Hematopoietic multipotent progenitor cell treated with erythropoietin and hydrocortisone succinate and interleukin-3 and kit ligand, for 15 days (in vitro differentiated cells): Measurements from ENCODE around the gene CCDC12.
A peak's percentile ranks its signal among the peaks of the same experiment; 100 is the strongest.

Source experiments
- DNase-seq: peaks from one replicate; pipeline ENCODE4 v3.0.0-alpha.2; 2015; ENCODE audit warnings: low spot score

The CCDC12 gene

GRCh38 chr3:46935989-46936558 lies 40.5 kb downstream of the CCDC12 start:
- no peak for DNase-seq

DNA sequence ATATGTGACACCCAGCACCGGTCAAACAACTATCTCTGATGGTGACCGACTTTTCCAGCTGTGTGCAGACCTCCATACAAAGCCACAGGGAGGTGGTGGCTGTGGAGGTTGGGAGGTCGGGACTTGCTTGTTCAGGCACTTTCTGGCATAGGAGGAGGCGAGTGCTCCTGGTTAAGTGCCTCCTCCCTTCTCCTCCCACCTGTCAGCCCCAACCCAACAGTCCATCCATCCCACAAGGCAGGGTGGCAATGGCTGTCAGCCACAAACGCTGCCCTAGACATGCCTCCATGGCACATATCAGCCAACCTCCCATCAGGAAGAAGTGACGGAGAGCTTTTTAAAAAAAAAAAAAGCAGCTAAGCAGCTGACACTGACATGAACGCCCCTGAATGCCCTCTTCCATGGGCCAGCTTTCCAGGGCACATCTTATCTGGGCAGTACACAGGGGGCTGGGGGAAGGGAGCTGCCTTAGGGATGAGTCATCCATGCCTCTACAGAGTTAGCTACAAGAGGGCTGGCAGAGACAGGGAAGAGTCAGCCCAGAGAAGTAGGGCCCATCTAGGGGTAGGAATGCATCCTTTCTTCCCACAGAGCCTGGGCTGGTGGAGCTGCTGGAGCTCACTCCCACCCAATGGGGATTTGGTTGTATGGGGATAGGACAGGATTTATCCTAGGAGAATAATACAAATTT lies 41.2 kb downstream of the CCDC12 start:
- DNase-seq = peak; percentile 70

DNA sequence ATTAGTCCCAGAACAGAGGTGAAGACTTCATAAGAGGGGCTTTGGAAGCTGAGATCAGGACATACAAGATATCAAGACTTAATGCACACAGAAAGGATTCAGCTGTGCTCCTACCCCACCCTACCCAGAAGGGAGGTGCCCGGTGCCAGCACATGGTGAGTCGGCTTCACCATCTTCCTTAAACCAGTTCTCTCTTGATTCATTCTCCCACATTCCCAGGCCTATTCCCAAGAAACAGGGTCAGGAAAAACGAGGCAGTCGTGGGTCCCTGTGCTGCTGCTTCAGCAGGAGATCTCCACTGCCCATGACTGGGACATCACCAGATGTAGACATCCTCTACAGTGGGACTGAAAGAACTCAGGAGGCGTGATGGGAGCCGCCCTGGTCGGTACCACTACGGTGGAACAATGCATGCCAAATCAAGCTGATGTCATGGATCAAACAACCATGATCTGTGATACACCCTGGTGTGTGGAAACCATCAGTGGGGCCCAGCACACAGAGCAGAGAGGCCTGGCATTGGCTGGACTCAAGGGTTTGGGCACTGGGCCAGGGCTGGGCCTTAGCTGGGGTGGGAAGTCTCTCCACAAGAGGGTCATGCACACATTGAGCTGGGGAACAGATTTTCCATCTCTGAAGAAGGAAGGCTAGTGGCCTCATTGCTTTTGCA lies 41.9 kb downstream of the CCDC12 start:
- DNase-seq = peak; percentile 59

DNA sequence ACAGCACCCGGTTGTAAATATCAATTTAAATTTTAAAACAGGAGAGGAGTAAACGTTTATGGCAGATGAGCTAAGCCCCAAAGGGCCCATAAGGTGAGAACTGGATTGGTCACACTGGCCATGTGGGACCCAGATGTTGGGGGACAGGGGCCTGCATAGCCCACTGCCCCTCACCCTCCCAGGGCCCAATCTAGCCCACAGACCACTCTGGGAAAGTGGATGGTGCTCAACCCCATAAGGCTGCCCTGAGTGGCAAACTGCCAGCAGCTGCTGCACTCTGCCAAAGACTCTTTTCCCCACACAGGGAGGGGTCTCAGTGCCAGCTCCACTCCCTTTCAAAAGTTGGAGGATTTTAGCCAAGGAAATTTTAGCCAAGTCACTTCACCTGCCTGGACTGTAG lies 42.5 kb downstream of the CCDC12 start:
- no peak for DNase-seq

DNA sequence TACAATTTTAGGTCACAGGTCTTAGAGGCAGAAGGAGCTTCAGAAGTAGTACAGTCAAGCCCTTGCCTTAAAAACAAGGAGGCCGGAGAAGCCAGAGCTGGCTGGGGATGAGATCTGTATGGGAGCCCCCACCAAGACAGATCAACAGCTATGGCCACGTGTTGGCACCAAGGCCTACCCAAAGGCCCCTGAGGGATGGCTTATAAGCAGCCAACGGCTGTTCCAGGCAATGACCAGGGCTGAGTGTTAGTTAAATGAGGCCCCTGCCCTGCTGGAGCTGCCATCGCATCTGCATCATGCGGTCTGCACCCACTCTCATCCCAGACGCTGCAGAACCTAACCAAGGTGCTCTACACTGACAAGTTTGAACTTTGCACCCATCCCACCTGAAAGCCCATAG lies 43.3 kb downstream of the CCDC12 start:
- DNase-seq = no peak

GRCh38 chr3:46932455-46933225 lies 43.9 kb downstream of the CCDC12 start:
- no peak for DNase-seq

DNA sequence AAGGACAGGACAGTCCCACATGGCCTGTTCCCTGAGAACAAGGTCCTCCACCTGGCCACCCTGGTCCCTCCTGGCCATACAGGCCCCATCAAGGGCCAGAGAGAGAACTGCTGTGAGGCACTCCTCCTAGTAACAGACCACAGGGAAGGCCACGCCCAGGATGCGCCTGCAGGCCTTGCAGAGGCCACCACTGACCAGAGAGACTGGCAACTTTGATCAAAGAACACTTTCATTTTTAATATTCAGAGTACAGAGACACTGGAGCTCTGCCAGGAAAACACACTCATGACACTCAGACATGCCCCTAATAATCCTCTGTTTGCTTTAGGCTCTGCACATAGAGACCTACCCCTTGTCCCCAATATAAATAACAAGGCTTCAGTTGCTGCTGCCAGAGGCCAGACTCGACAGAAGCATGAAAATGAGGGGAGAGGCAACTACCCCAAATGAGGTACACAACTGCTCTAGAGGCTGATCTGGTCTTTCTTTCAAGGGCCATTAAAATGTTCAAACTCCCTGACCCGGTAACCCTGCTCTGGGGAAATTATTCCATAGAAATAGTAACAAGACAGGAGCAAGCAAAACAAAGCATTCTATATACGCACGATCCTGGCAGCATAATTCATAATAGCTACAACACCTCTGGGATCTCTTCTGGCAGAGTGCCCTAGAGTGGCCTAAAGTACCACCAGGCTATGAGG lies 44.8 kb downstream of the CCDC12 start:
- no peak for DNase-seq

GRCh38 chr3:46930945-46931403 lies 45.6 kb downstream of the CCDC12 start:
- no peak for DNase-seq

DNA sequence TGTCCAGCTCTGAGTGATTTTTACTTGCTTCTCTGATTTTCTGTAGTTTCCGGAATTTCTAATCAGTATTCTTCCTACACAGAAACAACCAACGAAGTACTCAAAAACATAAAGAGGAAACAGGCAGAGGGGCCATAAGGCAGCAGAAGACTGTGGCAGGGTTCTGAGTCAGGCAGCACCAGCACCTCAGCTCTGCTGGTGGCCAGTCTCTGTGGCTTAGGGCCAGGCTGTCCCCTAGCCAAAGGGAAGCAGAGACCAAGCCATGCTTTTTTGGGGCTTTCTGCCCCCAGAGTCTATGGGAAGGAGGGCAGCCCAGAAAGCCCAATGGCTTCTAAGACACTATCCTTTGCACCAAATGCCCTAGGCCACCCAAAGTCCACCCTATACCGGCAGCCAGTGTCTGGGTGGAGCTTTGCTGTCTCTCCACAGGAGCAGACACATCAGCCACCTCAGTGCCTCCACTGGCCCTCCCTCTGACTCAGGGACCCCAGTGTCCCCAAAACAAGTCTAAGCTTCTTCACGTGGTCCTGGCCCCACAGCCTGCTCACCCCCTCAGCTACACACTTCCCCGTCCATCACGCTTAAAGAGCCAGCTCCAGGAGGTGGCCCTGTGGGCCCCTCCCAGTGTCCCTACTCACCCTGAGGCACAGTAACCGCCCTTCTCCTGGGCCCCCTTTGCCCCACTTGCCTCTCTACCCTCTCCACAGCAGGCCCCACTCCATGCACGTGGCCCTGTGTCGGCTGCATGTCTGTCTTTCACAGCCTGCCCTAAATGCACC lies 46.2 kb downstream of the CCDC12 start:
- no peak for DNase-seq

DNA sequence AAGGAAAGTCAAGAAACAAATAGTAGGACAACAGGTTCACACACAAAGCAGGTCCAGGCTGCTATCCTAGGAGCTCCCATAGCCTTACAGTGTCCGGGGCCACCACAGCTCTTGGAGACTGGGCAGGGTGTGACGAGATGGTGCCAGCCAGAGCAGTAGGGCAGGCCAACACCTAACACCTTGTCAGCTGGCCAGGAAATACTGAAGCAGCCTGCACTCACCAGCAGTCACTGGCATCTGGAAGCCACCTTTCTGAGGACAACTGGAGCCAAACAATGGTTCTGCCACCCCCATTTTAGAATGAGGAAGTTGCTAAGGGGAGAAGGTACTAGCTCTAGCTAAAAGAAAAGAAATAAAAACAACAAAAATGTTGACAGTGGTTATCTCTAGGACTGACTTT lies 47.2 kb downstream of the CCDC12 start:
- no peak for DNase-seq

DNA sequence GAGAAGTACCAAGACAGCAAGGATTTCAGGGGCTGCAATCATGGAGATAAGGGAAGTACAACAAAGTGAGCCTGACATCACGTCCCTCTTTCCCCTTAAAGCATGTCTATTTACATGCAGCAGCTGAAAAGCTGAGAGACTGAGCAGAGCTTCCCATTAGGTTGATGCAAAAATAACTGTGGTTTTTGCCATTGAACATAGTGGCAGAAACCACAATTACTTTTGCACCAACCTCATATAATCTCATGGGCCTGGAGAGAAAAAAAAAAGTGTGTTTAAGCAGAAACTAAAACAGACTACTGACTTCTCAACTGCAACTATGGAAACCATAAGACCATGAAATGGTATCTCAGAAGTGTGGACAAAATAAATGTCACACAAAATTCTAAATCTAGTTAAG lies 48.3 kb downstream of the CCDC12 start:
- DNase-seq = no peak

- no peak for DNase-seq
Measured at GRCh38 chr3:46927718-46928073, 48.8 kb downstream of the CCDC12 start.

- no peak for DNase-seq
Measured at GRCh38 chr3:46926871-46927717, 49.5 kb downstream of the CCDC12 start.

DNA sequence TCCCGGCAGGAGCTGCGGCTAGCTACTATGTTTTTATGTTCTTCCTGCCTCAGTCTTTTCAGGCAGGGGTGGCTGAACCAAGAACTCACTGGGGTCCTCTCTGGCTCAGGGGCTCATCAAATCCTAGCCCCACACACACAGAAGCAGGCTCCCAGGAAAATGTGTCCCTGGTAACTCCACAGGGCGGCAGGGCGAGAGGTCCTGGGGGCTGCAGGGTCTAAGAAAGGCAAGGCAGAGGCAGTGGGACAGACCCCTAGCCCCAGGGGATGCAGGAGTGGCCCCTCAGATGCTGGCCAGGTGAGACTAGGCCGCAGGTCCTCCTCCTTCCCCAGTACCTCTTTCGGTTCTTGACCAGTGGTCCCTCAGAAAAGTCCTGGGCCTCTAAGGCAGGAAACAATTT lies 50.1 kb downstream of the CCDC12 start:
- DNase-seq = no peak

DNA sequence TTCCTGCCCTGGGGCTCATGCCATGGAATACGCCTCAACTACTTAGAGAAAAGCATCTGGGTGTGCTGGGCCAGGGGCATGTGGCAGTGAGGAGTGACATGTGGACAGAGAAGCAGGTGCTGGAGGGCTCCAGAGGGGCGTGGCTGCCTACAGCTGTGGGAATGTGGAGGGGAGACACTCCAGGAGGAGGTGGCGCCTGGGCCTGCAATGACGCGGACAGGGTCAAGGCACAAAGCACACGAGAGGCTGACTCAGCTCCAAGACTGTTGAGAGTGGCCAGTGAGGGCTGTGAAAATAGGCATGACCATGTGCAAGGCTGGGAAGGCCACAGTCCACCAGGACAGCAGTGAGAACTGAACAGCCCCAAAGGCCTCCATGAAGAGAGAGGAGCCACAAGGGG lies 50.5 kb downstream of the CCDC12 start:
- no peak for DNase-seq

GRCh38 chr3:46925585-46925934 lies 51.0 kb downstream of the CCDC12 start:
- no peak for DNase-seq

- DNase-seq = no peak
Measured at GRCh38 chr3:46924921-46925584, 51.5 kb downstream of the CCDC12 start.

DNA sequence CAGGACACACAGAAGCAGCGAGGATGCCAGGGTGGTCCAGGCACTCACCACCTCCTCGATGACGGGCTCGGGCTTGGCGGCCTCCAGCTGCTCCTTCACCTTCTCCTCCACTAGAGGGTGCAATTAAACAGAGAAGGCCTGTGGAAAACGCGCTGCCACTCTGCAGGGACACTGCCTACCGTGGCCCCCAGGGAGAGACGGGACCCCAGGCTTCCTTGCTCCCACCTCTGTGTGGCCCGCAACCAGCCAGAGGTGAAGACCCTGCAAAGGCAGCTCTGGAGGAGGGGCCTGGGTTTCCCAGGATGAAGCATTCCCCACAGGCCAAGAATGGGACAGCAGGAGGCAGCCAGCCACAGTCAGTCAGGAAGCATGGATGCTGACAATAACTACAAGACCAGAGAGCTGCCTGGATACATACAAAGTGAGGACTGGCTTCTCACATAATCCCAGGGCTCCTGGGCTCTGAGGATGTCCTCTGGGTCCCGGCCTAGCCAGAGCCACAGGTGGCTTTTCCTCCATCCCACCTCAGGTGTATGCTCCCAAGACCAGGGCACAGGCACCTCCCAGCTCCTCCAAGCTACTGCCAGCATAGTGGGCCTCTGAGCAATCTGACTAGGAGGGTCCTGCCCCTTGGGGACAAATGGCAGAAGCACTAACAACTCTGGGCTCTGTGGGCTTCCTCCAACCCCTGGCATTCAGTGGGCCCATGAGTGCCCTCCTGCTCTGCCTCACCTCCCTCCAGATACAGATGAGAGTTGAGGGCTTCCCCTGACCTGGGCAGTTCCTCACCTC lies 52.8 kb downstream of the CCDC12 start:
- DNase-seq = peak; percentile 69

- DNase-seq = no peak
Measured at GRCh38 chr3:46922871-46923558, 53.5 kb downstream of the CCDC12 start.
